KOPT-K1 (cell line): ENCODE measurements around the gene EIF4B.
"Not testable (repeated sequence)": the region's sequence is repeated elsewhere in the genome, so short reads cannot be mapped to it uniquely, and the experiment has no call there.

ENCODE experiments used
- H3K27ac ChIP-seq: fragments of 200-600 bp; sonication (generic); 2 replicates; pipeline ENCODE4 v1.5.1; 2016; ENCODE audit warnings: antibody characterized with exemption, mild to moderate bottlenecking, low read depth, low read length; ENCODE audit not compliant: poor library complexity, severe bottlenecking
- H3K36me3 ChIP-seq: fragments of 200-600 bp; sonication (generic); 2 replicates; pipeline ENCODE4 v1.5.1; 2017; ENCODE audit warnings: antibody characterized with exemption, mild to moderate bottlenecking, low read length, moderate library complexity; ENCODE audit not compliant: insufficient read depth
- H3K9me3 ChIP-seq: fragments of 200-600 bp; sonication (generic); 2 replicates; pipeline ENCODE4 v1.5.1; 2017; ENCODE audit warnings: antibody characterized with exemption, low read length, mild to moderate bottlenecking; ENCODE audit not compliant: insufficient read depth, poor library complexity, severe bottlenecking

The EIF4B gene

GRCh38 chr12:52980650-52981423, 25.4 kb upstream of the EIF4B start:
- Histone ChIP-seq H3K9me3 (no peaks in the 10 kb centered on the region), H3K27ac (no peak overlapping the region), H3K36me3 (no peaks in the 10 kb centered on the region)

DNA sequence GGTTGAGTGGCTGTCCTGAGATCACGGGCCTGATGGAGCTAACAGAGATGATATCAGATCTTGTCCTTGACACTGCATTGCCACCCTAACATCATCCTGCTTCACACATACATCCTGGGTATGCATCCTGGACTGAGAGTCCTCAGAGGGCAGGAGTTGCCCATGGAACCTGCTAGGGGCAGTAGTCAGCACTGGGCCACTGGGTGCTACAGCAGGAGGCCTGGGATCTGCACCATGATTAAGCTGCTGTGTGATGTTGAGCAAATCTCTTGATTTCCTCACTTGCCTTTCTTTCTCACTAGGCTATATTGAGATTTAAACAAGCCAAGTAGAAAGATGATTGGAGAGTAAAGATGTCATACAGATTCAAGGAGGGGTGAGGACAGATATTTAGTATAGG, 22.1 kb upstream of the EIF4B start:
- Histone ChIP-seq H3K9me3 (no peaks in the 10 kb centered on the region), H3K36me3 (no peaks in the 10 kb centered on the region), H3K27ac (no peak overlapping the region)

DNA sequence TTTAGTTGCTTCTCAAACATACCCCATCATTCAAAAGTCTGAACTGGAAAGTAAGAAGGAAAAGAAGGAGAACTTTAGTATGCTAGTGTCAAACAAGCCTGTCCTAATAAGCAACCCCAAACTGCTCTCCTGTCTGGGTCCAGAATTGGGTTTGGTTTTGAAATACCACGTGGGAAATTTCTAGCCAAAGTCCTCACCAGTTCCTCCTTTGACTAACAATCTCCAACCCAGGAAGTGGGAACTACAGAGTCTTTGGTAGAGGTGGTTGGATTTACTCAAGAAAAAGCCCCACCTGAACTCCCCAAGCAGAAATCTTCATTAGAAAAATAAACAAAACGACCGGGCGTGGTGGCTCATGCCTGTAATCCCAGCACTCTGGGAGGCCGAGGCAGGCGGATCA, 17.4 kb upstream of the EIF4B start:
- Histone ChIP-seq H3K27ac (no peak overlapping the region), H3K9me3 (no peaks in the 10 kb centered on the region), H3K36me3 (no peaks in the 10 kb centered on the region)

DNA sequence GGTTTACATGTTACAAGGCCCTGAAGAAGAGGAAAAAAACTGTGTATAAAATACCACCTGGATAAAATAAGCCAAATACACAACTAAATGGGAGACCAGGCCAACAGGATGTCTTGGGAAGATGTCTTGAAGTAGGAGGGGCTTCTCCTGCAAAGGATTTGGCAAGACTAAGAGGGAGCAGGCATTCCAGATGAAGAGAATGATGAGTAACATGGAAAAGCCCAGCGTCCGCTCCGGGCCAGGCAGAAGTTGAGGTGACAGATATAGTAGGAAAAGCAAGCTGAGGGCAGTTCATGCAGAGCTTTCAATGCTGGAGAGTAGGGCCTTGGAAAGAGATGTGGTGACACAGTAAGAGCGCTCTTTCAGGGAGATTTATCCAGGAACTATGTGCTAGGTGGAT, 16.1 kb upstream of the EIF4B start:
- H3K9me3 ChIP-seq = no peaks in the 10 kb centered on the region
- H3K36me3 ChIP-seq = no peaks in the 10 kb centered on the region
- H3K27ac ChIP-seq = no peak overlapping the region

DNA sequence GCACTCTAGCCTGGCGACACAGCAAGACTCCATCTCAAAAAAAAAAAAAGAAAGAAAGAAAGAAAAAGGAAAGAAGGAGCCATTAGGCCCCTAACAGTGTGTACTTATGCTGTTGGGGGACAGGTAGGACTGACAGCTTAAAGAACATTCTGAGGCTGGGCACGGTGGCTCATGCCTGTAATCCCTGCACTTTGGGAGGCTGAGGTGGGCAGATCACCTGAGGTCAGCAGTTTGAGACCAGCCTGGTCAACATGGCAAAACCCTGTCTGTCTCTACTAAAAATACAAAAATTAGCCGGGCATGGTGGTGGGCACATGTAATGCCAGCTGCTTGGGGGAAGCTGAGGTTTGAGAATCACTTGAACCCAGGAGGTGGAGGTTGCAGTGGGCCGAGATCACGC, 14.0 kb upstream of the EIF4B start:
- not testable (repeated sequence) for H3K27ac ChIP-seq, H3K9me3 ChIP-seq, H3K36me3 ChIP-seq

- H3K27ac ChIP-seq = no peak overlapping the region
- no peaks in the 10 kb centered on the region for H3K9me3 ChIP-seq
- H3K36me3 ChIP-seq = no peaks in the 10 kb centered on the region
Observed at GRCh38 chr12:52992699-52993557, 13.3 kb upstream of the EIF4B start.

GRCh38 chr12:52993558-52993869, 12.7 kb upstream of the EIF4B start:
- H3K27ac ChIP-seq = no peak overlapping the region
- no peaks in the 10 kb centered on the region for H3K9me3 ChIP-seq
- H3K36me3 ChIP-seq = no peaks in the 10 kb centered on the region

GRCh38 chr12:53004178-53004577, 2.1 kb upstream of the EIF4B start:
- H3K27ac ChIP-seq = no peak overlapping the region

DNA sequence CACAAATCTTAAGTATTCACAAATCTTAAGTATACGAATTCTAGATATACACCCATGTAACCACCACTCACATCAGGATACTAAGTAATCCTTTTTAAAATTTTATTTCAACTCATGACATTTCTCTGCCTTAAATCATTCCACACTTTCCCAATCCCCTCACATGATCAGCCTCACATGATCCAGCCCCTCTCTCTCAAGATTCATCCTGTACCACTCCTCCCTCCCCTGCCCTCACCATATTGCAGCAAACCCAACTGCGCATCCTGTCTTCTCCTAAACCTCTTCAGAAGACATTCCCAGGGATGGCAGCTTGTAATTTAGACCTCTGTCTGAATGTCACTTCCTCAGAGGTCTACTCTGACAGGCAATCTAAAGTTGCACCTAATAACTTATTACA, 1.7 kb upstream of the EIF4B start:
- peaks cover 21% of the 10 kb centered on the region for H3K36me3 ChIP-seq

More at GRCh38 chr12:53004178-53004577, 2.1 kb upstream of the EIF4B start:
- Histone ChIP-seq H3K36me3 (peaks cover 17% of the 10 kb centered on the region), H3K9me3 (no peaks in the 10 kb centered on the region)

GRCh38 chr12:53005215-53005985, 856 bp upstream of the EIF4B start:
- no peaks in the 10 kb centered on the region for H3K9me3 ChIP-seq
- H3K27ac ChIP-seq = peak overlapping the region; percentile 92

More for the DNA sequence above, 1.7 kb upstream of the EIF4B start:
- Histone ChIP-seq H3K9me3 (no peaks in the 10 kb centered on the region), H3K27ac (no peak overlapping the region)

DNA sequence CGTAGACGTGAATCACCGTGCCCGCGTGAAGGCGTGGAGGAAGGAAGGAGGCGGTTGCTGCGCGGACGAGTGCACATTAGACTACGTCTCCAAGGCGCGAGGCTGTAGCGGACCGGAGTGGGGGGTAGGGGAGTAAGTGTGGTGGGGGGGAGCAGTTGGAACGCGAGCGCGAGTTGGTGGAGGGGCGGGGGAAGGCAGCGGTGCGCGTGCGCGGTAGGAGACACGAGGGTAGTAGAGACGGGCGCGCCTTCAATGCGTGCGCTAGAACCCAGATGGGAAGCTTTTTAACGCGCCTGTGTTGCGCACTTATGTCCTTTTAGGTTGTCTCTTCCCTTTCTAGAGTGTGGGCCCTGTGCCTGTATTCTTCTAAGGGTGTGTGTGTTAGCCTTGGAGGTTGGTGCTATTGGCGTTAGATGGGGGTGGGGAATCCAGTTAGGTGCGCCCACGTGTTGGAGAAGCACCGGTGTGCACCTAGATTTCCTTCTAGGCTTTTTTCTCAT, 604 bp downstream of the EIF4B start:
- no peaks in the 10 kb centered on the region for H3K9me3 ChIP-seq
- peak overlapping the region; percentile 92 for H3K27ac ChIP-seq
- H3K36me3 ChIP-seq = peaks cover 44% of the 10 kb centered on the region

More at GRCh38 chr12:53005215-53005985, 856 bp upstream of the EIF4B start:
- peaks cover 30% of the 10 kb centered on the region for H3K36me3 ChIP-seq

DNA sequence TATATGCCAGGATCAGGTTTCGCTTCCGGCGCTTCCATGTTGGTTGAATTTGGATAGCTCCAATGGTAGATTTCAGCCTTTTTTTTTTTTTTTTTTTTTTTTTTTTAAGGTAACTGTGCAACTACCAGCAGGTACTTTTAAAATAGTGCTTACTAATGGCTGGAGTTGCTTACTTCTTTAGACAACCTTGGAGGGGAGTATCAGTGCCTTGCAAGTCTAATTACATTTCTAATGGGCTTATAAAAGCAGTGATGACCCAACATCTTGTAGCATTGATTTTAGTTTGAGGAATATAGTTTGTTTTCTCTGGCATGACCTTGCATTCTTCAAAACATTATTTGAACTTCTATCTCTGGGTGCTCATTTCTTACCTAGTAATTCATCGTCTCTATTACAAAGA, 1.1 kb downstream of the EIF4B start:
- Histone ChIP-seq H3K27ac (peak overlapping the region; percentile 92), H3K9me3 (no peaks in the 10 kb centered on the region), H3K36me3 (peaks cover 49% of the 10 kb centered on the region)

DNA sequence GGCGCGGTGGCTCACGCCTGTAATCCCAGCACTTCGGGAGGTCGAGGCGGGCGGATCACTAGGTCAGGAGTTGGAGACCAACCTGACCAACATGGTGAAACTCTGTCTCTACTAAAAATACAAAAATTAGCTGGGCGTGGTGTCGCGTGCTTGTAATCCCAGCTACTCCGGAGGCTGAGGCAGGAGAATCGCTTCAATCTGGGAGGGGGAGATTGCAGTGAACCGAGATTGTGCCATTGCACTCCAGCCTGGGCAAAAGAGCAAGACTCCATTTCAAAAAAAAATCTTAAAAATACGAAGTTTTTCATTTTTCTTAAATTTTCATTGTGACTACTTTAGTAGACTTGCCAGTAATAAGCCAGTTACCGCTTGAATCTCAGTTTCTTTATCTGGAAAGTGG, 2.5 kb downstream of the EIF4B start:
- not testable (repeated sequence) for H3K27ac ChIP-seq, H3K9me3 ChIP-seq
- H3K36me3 ChIP-seq = peaks cover 61% of the 10 kb centered on the region

DNA sequence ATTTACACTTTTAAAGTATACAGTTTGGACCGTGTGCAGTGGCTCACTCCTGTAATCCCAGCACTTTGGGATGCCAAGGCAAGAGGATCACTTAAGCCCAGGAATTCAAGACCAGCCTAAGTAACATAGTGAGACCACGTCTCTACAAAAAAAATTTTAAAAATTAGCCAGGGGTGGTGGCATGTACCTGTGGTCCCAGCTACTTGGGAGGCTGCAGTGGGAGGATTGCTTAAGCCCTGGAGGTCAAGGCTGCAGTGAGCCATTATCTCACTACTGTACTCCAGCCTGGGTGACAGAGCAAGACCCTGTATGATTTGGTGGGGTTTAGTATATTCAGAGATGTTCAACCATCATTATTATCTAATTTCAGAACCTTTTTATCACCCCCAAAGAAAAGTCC, 4.7 kb downstream of the EIF4B start:
- Histone ChIP-seq H3K27ac (no peak overlapping the region), H3K9me3 (no peaks in the 10 kb centered on the region), H3K36me3 (peaks cover 83% of the 10 kb centered on the region)

DNA sequence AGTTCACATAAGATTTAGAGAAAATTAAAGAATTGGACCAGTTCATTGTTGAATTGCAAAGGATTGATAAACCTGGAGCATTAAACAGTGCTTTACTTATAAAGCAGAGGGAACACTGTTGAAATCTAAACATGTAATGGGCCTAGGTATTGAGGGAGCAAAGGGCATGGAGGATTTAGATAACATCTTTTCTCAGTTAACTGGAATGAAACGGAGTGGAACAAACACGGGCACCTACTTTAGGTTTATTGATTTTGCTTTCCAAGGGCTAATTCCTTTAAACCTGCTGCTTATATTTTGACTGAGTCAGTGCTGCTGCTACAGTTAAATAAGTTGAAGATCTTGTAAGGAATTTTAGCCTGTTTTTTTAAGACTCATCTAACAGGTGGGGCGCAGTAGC, 5.6 kb downstream of the EIF4B start:
- no peaks in the 10 kb centered on the region for H3K9me3 ChIP-seq
- peaks cover 92% of the 10 kb centered on the region for H3K36me3 ChIP-seq
- no peak overlapping the region for H3K27ac ChIP-seq
